ENCODE results near the gene PAX5.

PAX5 gene

GRCh38 chr9:36858805-36859375 lies 175.2 kb downstream of the PAX5 start:
- DNase-seq (ENCODE audit: low spot score): no peak

GRCh38 chr9:36855448-36856315 lies 178.4 kb downstream of the PAX5 start:
- DNase-seq (ENCODE audit: low spot score): no peak

- DNase-seq (ENCODE audit: low spot score): no peak
Measured at GRCh38 chr9:36854751-36855150, 179.3 kb downstream of the PAX5 start.

- no peak for DNase-seq (ENCODE audit: low spot score)
Measured at GRCh38 chr9:36854034-36854433, 180.0 kb downstream of the PAX5 start.

GRCh38 chr9:36853233-36853632 lies 180.8 kb downstream of the PAX5 start:
- DNase-seq (ENCODE audit: low spot score): no peak

- DNase-seq (ENCODE audit: low spot score): no peak
Measured at GRCh38 chr9:36849943-36850342, 184.1 kb downstream of the PAX5 start.

- no peak for DNase-seq (ENCODE audit: low spot score)
Measured at GRCh38 chr9:36848946-36849345, 185.1 kb downstream of the PAX5 start.

- no peak for DNase-seq (ENCODE audit: low spot score)
Measured at GRCh38 chr9:36847781-36848673, 186.0 kb downstream of the PAX5 start.

GRCh38 chr9:36846621-36847020 lies 187.4 kb downstream of the PAX5 start:
- no peak for DNase-seq (ENCODE audit: low spot score)

- no peak for DNase-seq (ENCODE audit: low spot score)
Measured at GRCh38 chr9:36845844-36846243, 188.2 kb downstream of the PAX5 start.

GRCh38 chr9:36844961-36845360 lies 189.1 kb downstream of the PAX5 start:
- DNase-seq (ENCODE audit: low spot score): no peak

- no peak for DNase-seq (ENCODE audit: low spot score)
Measured at GRCh38 chr9:36843964-36844363, 190.1 kb downstream of the PAX5 start.

GRCh38 chr9:36842560-36843530 lies 191.2 kb downstream of the PAX5 start:
- DNase-seq (ENCODE audit: low spot score): no peak

GRCh38 chr9:36840898-36841536 lies 193.1 kb downstream of the PAX5 start:
- DNase-seq (ENCODE audit: low spot score): no peak

- DNase-seq (ENCODE audit: low spot score): no peak
Measured at GRCh38 chr9:36839131-36839885, 194.8 kb downstream of the PAX5 start.

- no peak for DNase-seq (ENCODE audit: low spot score)
Measured at GRCh38 chr9:36837431-36838405, 196.3 kb downstream of the PAX5 start.

GRCh38 chr9:36836486-36836885 lies 197.6 kb downstream of the PAX5 start:
- DNase-seq (ENCODE audit: low spot score): no peak

GRCh38 chr9:36835271-36835996 lies 198.6 kb downstream of the PAX5 start:
- DNase-seq (ENCODE audit: low spot score): no peak
